Endothelial cell of umbilical vein (primary cell): ENCODE measurements around the gene GOLGA2. TPM values are rescaled to one million over a fixed set of nuclear protein-coding genes. Genes with fewer than 3 reads are reported as not detected.

Experiments used
- BruUV-seq: library from RNA; stranded (reverse); fragments of 400-500 nt; replicated peaks from 2 replicates; lab custom pipeline; 2021; lab: Mats Ljungman, UMichigan
- CTCF ChIA-PET: fragments of 300-600, 350-600 bp; sonication (Branson Sonifier 250); formaldehyde crosslinking; loops from one replicate; lab custom pipeline; 2021; ENCODE audit warnings: antibody characterized with exemption, inconsistent platforms; lab: Charles Lee
- POLR2A ChIA-PET: fragments of 300-600, 350-600 bp; sonication (Branson Sonifier 250); formaldehyde crosslinking; loops from one replicate; lab custom pipeline; 2021; ENCODE audit warnings: antibody characterized with exemption, inconsistent platforms; lab: Charles Lee
- DNase-seq: peaks from one replicate; pipeline ENCODE4 v3.0.0-alpha.2; 2011; ENCODE audit warnings: low read depth, low spot score
- FAIRE-seq: peaks from 2 replicates; lab custom pipeline; 2011; peaks lifted over from hg19 to GRCh38; lab: Jason Lieb, UNC
- H2AFZ ChIP-seq: 2 replicates; pipeline ENCODE4 v1.6.0; 2012; ENCODE audit warnings: low read depth, low read length, control low read depth, inconsistent platforms
- H3K27ac ChIP-seq: 2 replicates; pipeline ENCODE4 v1.5.1; 2011; ENCODE audit warnings: low read depth, mild to moderate bottlenecking, control low read depth, low read length, moderate library complexity; ENCODE audit not compliant: insufficient read depth
- H3K27me3 ChIP-seq, 2 experiments: 2 replicates each; pipeline versions ENCODE4 v1.6.0 to v1.6.1; 2011; ENCODE audit warnings: low read length in 2 of 2, mixed read lengths in 1 of 2; ENCODE audit not compliant: control insufficient read depth in 2 of 2, insufficient read depth in 2 of 2
- H3K36me3 ChIP-seq, 2 experiments: 2 replicates in 1 of 2; 3 replicates in 1 of 2; pipeline ENCODE4 v1.5.1; 2011; ENCODE audit warnings: low read length in 2 of 2, mild to moderate bottlenecking in 1 of 2, moderate library complexity in 1 of 2; ENCODE audit not compliant: control insufficient read depth in 2 of 2, insufficient read depth in 2 of 2; ENCODE audit errors: extremely low read depth in 1 of 2
- H3K4me1 ChIP-seq: 3 replicates; pipeline ENCODE4 v1.5.1; 2011; ENCODE audit warnings: mild to moderate bottlenecking, low read length; ENCODE audit not compliant: control insufficient read depth, insufficient read depth; ENCODE audit errors: extremely low read depth
- H3K4me2 ChIP-seq: 2 replicates; pipeline ENCODE4 v1.6.1; 2011; ENCODE audit warnings: low read length, control low read depth, mixed read lengths; ENCODE audit not compliant: insufficient read depth
- H3K4me3 ChIP-seq, 3 experiments: fragments of 200-600 bp in 1 of 3; sonication (generic), shearing (Covaris generic) in 1 of 3; replicated peaks in 1 of 3; 2 replicates each; pipeline ENCODE4 v1.5.1; 2011 to 2016; ENCODE audit warnings: control low read depth in 3 of 3, low read length in 3 of 3, mild to moderate bottlenecking in 2 of 3, inconsistent platforms in 1 of 3, low read depth in 1 of 3, moderate library complexity in 1 of 3; ENCODE audit not compliant: insufficient read depth in 1 of 3
- H3K79me2 ChIP-seq: 2 replicates; pipeline ENCODE4 v1.6.0; 2012; ENCODE audit warnings: low read length, inconsistent platforms; ENCODE audit not compliant: control insufficient read depth, insufficient read depth
- H3K9ac ChIP-seq: replicated peaks from 2 replicates; pipeline ENCODE3; 2011; ENCODE audit warnings: low read length, control low read depth; ENCODE audit not compliant: insufficient read depth; ENCODE audit errors: extremely low read depth
- H3K9me1 ChIP-seq: replicated peaks from 3 replicates; pipeline ENCODE4 v1.6.0; 2011; ENCODE audit warnings: mild to moderate bottlenecking, low read length; ENCODE audit not compliant: control insufficient read depth, insufficient read depth; ENCODE audit errors: extremely low read depth
- H3K9me3 ChIP-seq: replicated peaks from 2 replicates; pipeline ENCODE4 v1.5.1; 2012; ENCODE audit warnings: low read length, inconsistent platforms; ENCODE audit not compliant: control insufficient read depth, insufficient read depth
- H4K20me1 ChIP-seq: replicated peaks from 2 replicates; pipeline ENCODE3; 2011; ENCODE audit warnings: mild to moderate bottlenecking, low read length; ENCODE audit not compliant: control insufficient read depth, insufficient read depth; ENCODE audit errors: extremely low read depth
- EZH2 ChIP-seq: IDR thresholded peaks from 2 replicates; pipeline ENCODE4 v1.6.1; 2012; ENCODE audit warnings: borderline replicate concordance, low read depth, mild to moderate bottlenecking, moderate library complexity, low read length, inconsistent platforms; ENCODE audit not compliant: severe bottlenecking
- JUN ChIP-seq: IDR thresholded peaks from 2 replicates; pipeline ENCODE4 v1.6.1; 2011; ENCODE audit warnings: borderline replicate concordance, low read depth; ENCODE audit not compliant: insufficient read length, insufficient read depth
- MAX ChIP-seq: IDR thresholded peaks from 2 replicates; pipeline ENCODE4 v1.6.1; 2011; ENCODE audit not compliant: insufficient read depth, insufficient read length
- MYC ChIP-seq: IDR thresholded peaks from one replicate; pipeline ENCODE4 v1.6.1; 2011; ENCODE audit warnings: mild to moderate bottlenecking, low read depth, low read length
- POLR2A ChIP-seq: IDR thresholded peaks from 2 replicates; pipeline ENCODE4 v1.6.1; 2012; ENCODE audit warnings: low read depth, mild to moderate bottlenecking, control low read depth, low read length
- dilution Hi-C: fragments of 300-500 bp; cut with MboI; formaldehyde crosslinking; loops from one replicate; pipeline ENCODE4 v1.15.0; 2019; ENCODE audit warnings: low sequenced_read_pairs; ENCODE audit not compliant: extremely low pct_ligation_motif_present
- intact Hi-C: fragments of 100-400 bp; cut with micrococcal nuclease; formaldehyde crosslinking; loops from one replicate; pipeline ENCODE4 v1.10.0; 2022
- polyA plus RNA-seq, 4 experiments: library from polyadenylated mRNA; depleted of rRNA in 3 of 4; stranded (reverse) in 3 of 4; unstranded in 1 of 4; fragments of >200 nt; gene quantifications; 2 replicates each; pipeline versions ENCODE4 v1.2.1 to v1.2.3, GENCODE V29; 2011 to 2012; ENCODE audit warnings: missing spikeins in 1 of 4
- total RNA-seq: library from RNA; stranded (reverse); gene quantifications from 2 replicates; pipeline ENCODE4 v1.2.3, GENCODE V29; 2021

GOLGA2 gene
- total and polyA plus RNA-seq, 2 donors (not counting 3 experiments of a cell fraction or from before 2014, with no cell fraction given): 52.3 to 114 TPM

DNA sequence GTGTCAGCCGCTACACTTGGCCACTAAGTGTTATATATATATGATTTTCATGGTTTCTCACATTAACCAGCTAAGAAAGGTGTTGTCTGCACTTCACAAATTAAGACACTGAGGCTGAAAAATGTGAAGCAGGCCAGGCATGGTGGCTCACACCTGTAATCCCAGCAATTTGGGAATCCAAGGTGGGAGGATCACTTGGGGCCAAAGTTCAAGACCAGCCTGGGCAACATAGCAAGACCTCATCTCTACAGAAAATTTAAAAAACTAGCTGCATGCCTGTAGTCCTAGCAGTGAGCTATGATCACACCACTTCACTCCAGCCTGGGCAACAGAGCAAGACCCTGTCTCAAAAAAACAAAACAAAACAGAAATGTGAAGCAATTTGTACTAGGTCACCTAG, 48.6 kb upstream of the GOLGA2 start:
- intact Hi-C loops (no loop called here), dilution Hi-C loops (no loop called here)
- no peak overlapping the region for H3K9ac ChIP-seq
- TF ChIP-seq JUN (no peak), MYC (no peak), POLR2A (no peak), EZH2 (no peak)
- H3K27me3 ChIP-seq: no peaks in the 10 kb centered on the region
- peaks cover 3 to 13% of the 10 kb centered on the region in 2 experiments for H3K36me3 ChIP-seq
- peaks cover 12% of the 10 kb centered on the region for H3K4me1 ChIP-seq
- no peaks in the 10 kb centered on the region for H3K9me3 ChIP-seq
- H3K4me3 ChIP-seq: no peak overlapping the region
- no peak overlapping the region for H3K27ac ChIP-seq
- no peak overlapping the region for H2AFZ ChIP-seq
- H3K79me2 ChIP-seq: peaks cover 25% of the 10 kb centered on the region
- no TSS peak for BruUV-seq
- H3K4me2 ChIP-seq: no peak overlapping the region
- ChIA-PET POLR2A (no interaction called here), CTCF (interaction anchor here (1.5 to 1.8 kb wide), 2 partner anchors 13 to 17 kb away, joined by 6 to 7 read pairs; no protein-coding TSS in a partner anchor)
- DNase-seq: no peak
- FAIRE-seq: no peak
- H3K9me1 ChIP-seq: no peaks in the 10 kb centered on the region
- H4K20me1 ChIP-seq: no peaks in the 10 kb centered on the region

GRCh38 chr9:128323791-128324190, 48.0 kb upstream of the GOLGA2 start:
- no TSS peak for BruUV-seq
- H3K27me3 ChIP-seq: no peaks in the 10 kb centered on the region
- intact Hi-C loops: loop anchor here (2.0 kb wide), 2 partner anchors 47 to 49 kb away; partner anchors contain the start of gene URM1
- no peak overlapping the region for H3K9ac ChIP-seq
- H3K4me1 ChIP-seq: peaks cover 12% of the 10 kb centered on the region
- POLR2A ChIA-PET: no interaction called here
- DNase-seq (no peak), FAIRE-seq (no peak)
- peaks cover 25% of the 10 kb centered on the region for H3K79me2 ChIP-seq
- dilution Hi-C loops: no loop called here
- H4K20me1 ChIP-seq: no peaks in the 10 kb centered on the region
- no peaks in the 10 kb centered on the region for H3K9me1 ChIP-seq
- TF ChIP-seq MAX: no peak
- no peak for TF ChIP-seq JUN
- TF ChIP-seq MYC: no peak
- peaks cover 3 to 13% of the 10 kb centered on the region in 2 experiments for H3K36me3 ChIP-seq
- CTCF ChIA-PET: interaction anchor here (1.8 kb wide), 1 partner anchor 18 kb away, joined by 7 read pairs; no protein-coding TSS in a partner anchor
- H3K27ac ChIP-seq: no peak overlapping the region
- H3K9me3 ChIP-seq: no peaks in the 10 kb centered on the region
- no peak overlapping the region for H2AFZ ChIP-seq
- peak overlapping the region; percentile 90 for H3K4me2 ChIP-seq
- H3K4me3 ChIP-seq: peak overlapping the region; percentile 83 to 92 (median 83)
